ENCODE results near the gene SLC38A4.

Gene SLC38A4

GRCh38 chr12:46803517-46803916 is 22.3 kb downstream of the SLC38A4 start:
- no peak for TF ChIP-seq CTCF (conservative IDR thresholded peaks at IDR 0.05; ENCODE audit: low read depth, low read length)
- DNase-seq (ENCODE audit: low read depth) = no peak
- no peak overlapping the region for H3K4me3 ChIP-seq (ENCODE audit: low read length)

- DNase-seq (ENCODE audit: low read depth) = no peak
- H3K4me3 ChIP-seq (ENCODE audit: low read length) = no peak overlapping the region
- no peak for TF ChIP-seq CTCF (conservative IDR thresholded peaks at IDR 0.05; ENCODE audit: low read depth, low read length)
These were observed 24.5 kb downstream of the SLC38A4 start for GRCh38 chr12:46801293-46801692.

GRCh38 chr12:46800160-46800559 is 25.6 kb downstream of the SLC38A4 start:
- no peak for TF ChIP-seq CTCF (conservative IDR thresholded peaks at IDR 0.05; ENCODE audit: low read depth, low read length)
- no peak overlapping the region for H3K4me3 ChIP-seq (ENCODE audit: low read length)
- DNase-seq (ENCODE audit: low read depth) = no peak

GRCh38 chr12:46798648-46799047 is 27.1 kb downstream of the SLC38A4 start:
- no peak overlapping the region for H3K4me3 ChIP-seq (ENCODE audit: low read length)
- TF ChIP-seq CTCF (conservative IDR thresholded peaks at IDR 0.05; ENCODE audit: low read depth, low read length) = no peak
- no peak for DNase-seq (ENCODE audit: low read depth)

- H3K4me3 ChIP-seq (ENCODE audit: low read length) = no peak overlapping the region
- DNase-seq (ENCODE audit: low read depth) = no peak
- TF ChIP-seq CTCF (conservative IDR thresholded peaks at IDR 0.05; ENCODE audit: low read depth, low read length) = no peak
These were observed 27.7 kb downstream of the SLC38A4 start for GRCh38 chr12:46798056-46798455.

- no peak for TF ChIP-seq CTCF (conservative IDR thresholded peaks at IDR 0.05; ENCODE audit: low read depth, low read length)
- DNase-seq (ENCODE audit: low read depth) = no peak
These were observed 29.8 kb downstream of the SLC38A4 start for GRCh38 chr12:46795988-46796387.

GRCh38 chr12:46794593-46795190 is 31.1 kb downstream of the SLC38A4 start:
- no peak for TF ChIP-seq CTCF (conservative IDR thresholded peaks at IDR 0.05; ENCODE audit: low read depth, low read length)
- no peak overlapping the region for H3K4me3 ChIP-seq (ENCODE audit: low read length)
- no peak for DNase-seq (ENCODE audit: low read depth)

More at GRCh38 chr12:46795988-46796387, 29.8 kb downstream of the SLC38A4 start:
- H3K4me3 ChIP-seq (ENCODE audit: low read length) = no peak overlapping the region

Measured in retinal pigment epithelial cell (primary cell).